IMR-90 (cell line): ENCODE measurements around the gene CDC26. TPM values are rescaled to one million over a fixed set of nuclear protein-coding genes. Genes with fewer than 3 reads are reported as not detected.

Experiments
- ATAC-seq: fragments of 200-7000 bp; cut with Tn5 transposase; 2 replicates; pipeline ENCODE4 v1.9.1; 2020; ENCODE audit warnings: low read depth, mild to moderate bottlenecking, moderate library complexity
- BruUV-seq: library from RNA; stranded (reverse); fragments of 400-500 nt; replicated peaks from 2 replicates; lab custom pipeline; 2021; lab: Mats Ljungman, UMichigan
- CTCF ChIA-PET: fragments of 300-600 bp; formaldehyde crosslinking; extraction: SDS; loops from one replicate; lab custom pipeline; 2021; ENCODE audit warnings: antibody characterized with exemption; lab: Yijun Ruan, JAX
- POLR2A ChIA-PET: fragments of 300-600 bp; sonication (Branson Sonifier 250); formaldehyde crosslinking; loops from one replicate; lab custom pipeline; 2022; ENCODE audit warnings: antibody characterized with exemption; ENCODE audit not compliant: unreplicated experiment; lab: Charles Lee
- DNase-seq: peaks from one replicate; pipeline ENCODE4 v3.0.0; 2013
- H2AFZ ChIP-seq: replicated peaks from 2 replicates; pipeline ENCODE3; 2013; ENCODE audit warnings: low read length, mild to moderate bottlenecking; ENCODE audit not compliant: poor library complexity
- H2AK5ac ChIP-seq: 2 replicates; pipeline ENCODE4 v1.6.1; 2013; ENCODE audit warnings: low read depth, low read length, inconsistent platforms
- H2AK9ac ChIP-seq: replicated peaks from 2 replicates; pipeline ENCODE3; 2013; ENCODE audit warnings: mild to moderate bottlenecking, low read depth, low read length, moderate library complexity; ENCODE audit not compliant: poor library complexity
- H2BK120ac ChIP-seq: 2 replicates; pipeline ENCODE4 v1.6.1; 2013; ENCODE audit warnings: low read depth, low read length, inconsistent platforms
- H2BK15ac ChIP-seq: 3 replicates; pipeline ENCODE4 v1.6.1; 2013; ENCODE audit warnings: low read depth, low read length, inconsistent platforms
- H2BK20ac ChIP-seq: 2 replicates; pipeline ENCODE4 v1.6.1; 2013; ENCODE audit warnings: low read depth, mild to moderate bottlenecking, inconsistent platforms, low read length, moderate library complexity
- H2BK5ac ChIP-seq: 2 replicates; pipeline ENCODE4 v1.6.1; 2013; ENCODE audit warnings: mild to moderate bottlenecking, low read depth, low read length, inconsistent platforms; ENCODE audit not compliant: poor library complexity, severe bottlenecking
- H3K14ac ChIP-seq: replicated peaks from 2 replicates; pipeline ENCODE4 v1.6.1; 2013; ENCODE audit warnings: low read depth, low read length, inconsistent platforms
- H3K18ac ChIP-seq: 2 replicates; pipeline ENCODE4 v1.6.1; 2013; ENCODE audit warnings: low read depth, low read length, control low read depth
- H3K23ac ChIP-seq: 2 replicates; pipeline ENCODE4 v1.6.1; 2013; ENCODE audit warnings: low read depth, low read length, inconsistent platforms
- H3K27ac ChIP-seq: 2 replicates; pipeline ENCODE4 v1.5.1; 2013; ENCODE audit warnings: mild to moderate bottlenecking, control low read depth, low read length; ENCODE audit not compliant: insufficient read depth
- H3K27me3 ChIP-seq: 2 replicates; pipeline ENCODE4 v1.6.1; 2013; ENCODE audit warnings: low read length; ENCODE audit not compliant: control insufficient read depth, insufficient read depth
- H3K36me3 ChIP-seq: 2 replicates; pipeline ENCODE4 v1.6.1; 2013; ENCODE audit warnings: low read length, mixed read lengths; ENCODE audit not compliant: control insufficient read depth, insufficient read depth
- H3K4ac ChIP-seq: 2 replicates; pipeline ENCODE4 v1.6.1; 2013; ENCODE audit warnings: low read depth, low read length, inconsistent platforms
- H3K4me1 ChIP-seq: 2 replicates; pipeline ENCODE4 v1.6.1; 2013; ENCODE audit warnings: low read length, mixed read lengths; ENCODE audit not compliant: control insufficient read depth, insufficient read depth
- H3K4me2 ChIP-seq: 2 replicates; pipeline ENCODE4 v1.6.1; 2013; ENCODE audit warnings: low read depth, mild to moderate bottlenecking, control low read depth, low read length, moderate library complexity
- H3K4me3 ChIP-seq: 2 replicates; pipeline ENCODE4 v1.5.1; 2013; ENCODE audit warnings: low read depth, mild to moderate bottlenecking, control low read depth, low read length, moderate library complexity; ENCODE audit not compliant: insufficient read depth
- H3K56ac ChIP-seq: 2 replicates; pipeline ENCODE4 v1.6.1; 2013; ENCODE audit warnings: low read length, inconsistent platforms; ENCODE audit not compliant: insufficient read depth; ENCODE audit errors: extremely low read depth
- H3K79me1 ChIP-seq, 2 experiments: 2 replicates each; pipeline ENCODE4 v1.6.1; 2013; ENCODE audit warnings: low read length in 2 of 2, inconsistent platforms in 1 of 2, low read depth in 1 of 2
- H3K9ac ChIP-seq: 2 replicates; pipeline ENCODE4 v1.6.1; 2013; ENCODE audit warnings: low read depth, low read length, control low read depth
- H3K9me1 ChIP-seq: 2 replicates; pipeline ENCODE4 v1.6.1; 2013; ENCODE audit warnings: low read length, inconsistent platforms; ENCODE audit not compliant: insufficient read depth
- H3K9me3 ChIP-seq: 2 replicates; pipeline ENCODE4 v1.6.1; 2013; ENCODE audit warnings: low read length; ENCODE audit not compliant: control insufficient read depth, insufficient read depth
- H4K20me1 ChIP-seq: 2 replicates; pipeline ENCODE4 v1.6.1; 2013; ENCODE audit warnings: low read length, inconsistent platforms; ENCODE audit not compliant: insufficient read depth
- H4K5ac ChIP-seq: 2 replicates; pipeline ENCODE4 v1.6.1; 2013; ENCODE audit warnings: mild to moderate bottlenecking, low read depth, low read length, control low read depth
- H4K8ac ChIP-seq, 2 experiments: 2 replicates each; pipeline ENCODE4 v1.6.1; 2013; ENCODE audit warnings: low read depth in 2 of 2, low read length in 2 of 2, control low read depth in 1 of 2, inconsistent platforms in 1 of 2
- H4K91ac ChIP-seq: 2 replicates; pipeline ENCODE4 v1.6.1; 2013; ENCODE audit warnings: low read depth, low read length, inconsistent platforms; ENCODE audit not compliant: insufficient read depth
- BHLHE40 ChIP-seq: fragments of 150-350 bp; IDR thresholded peaks from 2 replicates; pipeline ENCODE4 v1.6.1; 2016; ENCODE audit warnings: mild to moderate bottlenecking, low read depth, low read length
- CHD1 ChIP-seq: IDR thresholded peaks from 2 replicates; pipeline ENCODE4 v1.6.1; 2012; ENCODE audit warnings: low read depth, low read length, improper control_type of control experiment
- MAFK ChIP-seq: IDR thresholded peaks from 2 replicates; pipeline ENCODE4 v1.6.1; 2012; ENCODE audit warnings: low read depth, low read length, improper control_type of control experiment
- MAZ ChIP-seq: IDR thresholded peaks from 2 replicates; pipeline ENCODE4 v1.6.1; 2012; ENCODE audit warnings: low read depth, mild to moderate bottlenecking, low read length, improper control_type of control experiment, moderate library complexity, borderline replicate concordance
- MXI1 ChIP-seq: IDR thresholded peaks from 2 replicates; pipeline ENCODE4 v1.6.1; 2012; ENCODE audit warnings: low read depth, mild to moderate bottlenecking, low read length, moderate library complexity, borderline replicate concordance
- POLR2A ChIP-seq: IDR thresholded peaks from 2 replicates; pipeline ENCODE4 v1.6.1; 2012; ENCODE audit warnings: mild to moderate bottlenecking, low read depth, low read length
- RAD21 ChIP-seq: IDR thresholded peaks from 2 replicates; pipeline ENCODE4 v1.6.1; 2012; ENCODE audit warnings: low read length, improper control_type of control experiment
- RCOR1 ChIP-seq: IDR thresholded peaks from 2 replicates; pipeline ENCODE4 v1.6.1; 2012; ENCODE audit warnings: mild to moderate bottlenecking, low read length, improper control_type of control experiment; ENCODE audit not compliant: insufficient replicate concordance
- RFX5 ChIP-seq: IDR thresholded peaks from 2 replicates; pipeline ENCODE4 v1.8.0; 2012; ENCODE audit warnings: low read depth, mild to moderate bottlenecking, low read length, moderate library complexity
- SMC3 ChIP-seq: fragments of 150-350 bp; IDR thresholded peaks from 2 replicates; pipeline ENCODE4 v1.6.1; 2016; ENCODE audit warnings: low read depth, mild to moderate bottlenecking, antibody characterized with exemption, low read length, moderate library complexity
- WGBS, 2 experiments: methylation state at CpG; one replicate each; pipeline versions ENCODE4 v1.1.5 to v1.1.7; 2013; ENCODE audit warnings: missing lambda C conversion rate in 2 of 2; ENCODE audit not compliant: insufficient read length in 1 of 2; ENCODE audit errors: extremely low coverage in 2 of 2; 5-methylcytosine and 5-hydroxymethylcytosine counted together
- dilution Hi-C: fragments of 300-500 bp; cut with HindIII; formaldehyde crosslinking; loops from one replicate; pipeline ENCODE4 v1.14.3; 2018; ENCODE audit warnings: low sequenced_read_pairs; ENCODE audit not compliant: unreplicated experiment
- in situ Hi-C: fragments of 300-500 bp; cut with MboI; formaldehyde crosslinking; loops from 3 replicates; pipeline ENCODE4 v1.14.3; 2019; ENCODE audit warnings: low sequenced_read_pairs, inconsistent platforms, mixed read lengths
- intact Hi-C: fragments of 100-400 bp; cut with micrococcal nuclease; formaldehyde crosslinking; loops from 2 replicates; pipeline ENCODE4 v1.10.0; 2022
- polyA plus RNA-seq, 3 experiments: library from polyadenylated mRNA; depleted of rRNA; stranded (reverse); fragments of >200 nt; gene quantifications; 2 replicates each; pipeline ENCODE4 v1.2.3, GENCODE V29; 2012; ENCODE audit warnings: low replicate concordance in 1 of 3
- total RNA-seq: library from RNA; depleted of rRNA; stranded (reverse); fragments of >200 nt; gene quantifications from 2 replicates; pipeline ENCODE4 v1.2.3, GENCODE V29; 2012
- TF ChIP-seq, protein P1 (sequence below): conservative IDR thresholded peaks from 2 replicates; pipeline ENCODE4 v1.5.1; 2012; ENCODE audit warnings: mild to moderate bottlenecking, low read depth, low read length, improper control_type of control experiment

CDC26 gene
- total and polyA plus RNA-seq, 2 of the 4 experiments (the other 2 are of a cell fraction): 16.5 to 32.7 TPM

- no peak overlapping the region for H4K5ac ChIP-seq
- H2BK120ac ChIP-seq: no peak overlapping the region
- H3K79me1 ChIP-seq: peaks cover 3 to 10% of the 10 kb centered on the region in 2 experiments; a peak in 1 of 4 replicates
- no peaks in the 10 kb centered on the region for H3K9me1 ChIP-seq
- no TSS peak for BruUV-seq
- no peak overlapping the region for H2AK9ac ChIP-seq
- H4K91ac ChIP-seq: no peak overlapping the region
- H3K23ac ChIP-seq: no peak overlapping the region
- dilution Hi-C loops: no loop called here
- no peak overlapping the region for H2AFZ ChIP-seq
- no peaks in the 10 kb centered on the region for H4K20me1 ChIP-seq
- WGBS, 2 experiments: no CpG with 5 or more reads among the region's 4 CpGs
- H2BK20ac ChIP-seq: no peak overlapping the region
- H3K9ac ChIP-seq: no peak overlapping the region
- no peak overlapping the region for H2BK15ac ChIP-seq
- ChIA-PET POLR2A (no interaction called here), CTCF (no interaction called here)
- TF ChIP-seq MXI1 (no peak), POLR2A (no peak), MAFK (no peak), CHD1 (no peak), MAZ (no peak), RAD21 (no peak), RCOR1 (no peak), BHLHE40 (no peak), RFX5 (no peak), SMC3 (no peak)
- TF ChIP-seq, protein P1, sequence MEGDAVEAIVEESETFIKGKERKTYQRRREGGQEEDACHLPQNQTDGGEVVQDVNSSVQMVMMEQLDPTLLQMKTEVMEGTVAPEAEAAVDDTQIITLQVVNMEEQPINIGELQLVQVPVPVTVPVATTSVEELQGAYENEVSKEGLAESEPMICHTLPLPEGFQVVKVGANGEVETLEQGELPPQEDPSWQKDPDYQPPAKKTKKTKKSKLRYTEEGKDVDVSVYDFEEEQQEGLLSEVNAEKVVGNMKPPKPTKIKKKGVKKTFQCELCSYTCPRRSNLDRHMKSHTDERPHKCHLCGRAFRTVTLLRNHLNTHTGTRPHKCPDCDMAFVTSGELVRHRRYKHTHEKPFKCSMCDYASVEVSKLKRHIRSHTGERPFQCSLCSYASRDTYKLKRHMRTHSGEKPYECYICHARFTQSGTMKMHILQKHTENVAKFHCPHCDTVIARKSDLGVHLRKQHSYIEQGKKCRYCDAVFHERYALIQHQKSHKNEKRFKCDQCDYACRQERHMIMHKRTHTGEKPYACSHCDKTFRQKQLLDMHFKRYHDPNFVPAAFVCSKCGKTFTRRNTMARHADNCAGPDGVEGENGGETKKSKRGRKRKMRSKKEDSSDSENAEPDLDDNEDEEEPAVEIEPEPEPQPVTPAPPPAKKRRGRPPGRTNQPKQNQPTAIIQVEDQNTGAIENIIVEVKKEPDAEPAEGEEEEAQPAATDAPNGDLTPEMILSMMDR: no peak
- no peak overlapping the region for H3K4ac ChIP-seq
- H2BK5ac ChIP-seq: no peak overlapping the region
- 0 out of 2 replicates have a peak overlapping the region, but pooled peaks have one; percentile 3 for H2AK5ac ChIP-seq
- H3K4me3 ChIP-seq: no peak overlapping the region
- H3K14ac ChIP-seq: no peak overlapping the region
- ATAC-seq (no peak), DNase-seq (no peak)
- no peak overlapping the region for H3K27ac ChIP-seq
- H3K9me3 ChIP-seq: no peaks in the 10 kb centered on the region
- no peak overlapping the region for H3K4me2 ChIP-seq
- intact Hi-C loops: loop anchor here (10.0 kb wide), 1 partner anchor 73 kb away; no protein-coding TSS in a partner anchor
- no peak overlapping the region for H4K8ac ChIP-seq
- H3K27me3 ChIP-seq: no peaks in the 10 kb centered on the region
- no peak overlapping the region for H3K56ac ChIP-seq
- H3K18ac ChIP-seq: no peak overlapping the region
- H3K4me1 ChIP-seq: no peaks in the 10 kb centered on the region
- H3K36me3 ChIP-seq: peaks cover 31% of the 10 kb centered on the region
- in situ Hi-C loops: no loop called here
Measured at GRCh38 chr9:113267911-113268566, 7.3 kb downstream of the CDC26 start.
